OCI-LY7 (cell line): ENCODE measurements around the gene RAB31.

Experiments used
- CTCF ChIP-seq: fragments of 200-600 bp; sonication (generic); conservative IDR thresholded peaks from 2 replicates; pipeline ENCODE4 v1.5.1; 2014; ENCODE audit warnings: mild to moderate bottlenecking, antibody characterized with exemption, low read length, moderate library complexity, mixed read lengths
- EZH2phosphoT487 ChIP-seq: fragments of 200-600 bp; sonication (generic); IDR thresholded peaks from 2 replicates; pipeline ENCODE4 v1.6.1; 2018; ENCODE audit warnings: low read depth, borderline replicate concordance, mild to moderate bottlenecking, mixed run types, antibody characterized with exemption, low read length, moderate library complexity, mixed read lengths

GRCh38 chr18:9826685-9827084 lies 118.6 kb downstream of the RAB31 start:
- no peak for TF ChIP-seq CTCF
- no peak for TF ChIP-seq EZH2phosphoT487
